Adipocyte (in vitro differentiated cells): ENCODE results near the gene TCF4.

Experiments used
- DNase-seq: peaks from one replicate; pipeline ENCODE4 v3.0.0-alpha.2; 2015; ENCODE audit warnings: low read depth
- H3K27me3 ChIP-seq: replicated peaks from 2 replicates; pipeline ENCODE4 v1.7.0; 2013; ENCODE audit warnings: mild to moderate bottlenecking, low read length, moderate library complexity; ENCODE audit not compliant: control insufficient read depth, insufficient read depth
- H3K36me3 ChIP-seq: 2 replicates; pipeline ENCODE4 v1.7.0; 2013; ENCODE audit warnings: low read length, mild to moderate bottlenecking, moderate library complexity; ENCODE audit not compliant: control insufficient read depth, insufficient read depth, severe bottlenecking
- H3K4me1 ChIP-seq: 2 replicates; pipeline ENCODE4 v1.7.0; 2013; ENCODE audit warnings: mild to moderate bottlenecking, low read length, moderate library complexity; ENCODE audit not compliant: control insufficient read depth, insufficient read depth
- H3K4me3 ChIP-seq: 2 replicates; pipeline ENCODE4 v1.7.0; 2013; ENCODE audit warnings: mild to moderate bottlenecking, low read length, moderate library complexity
- H3K9ac ChIP-seq: 2 replicates; pipeline ENCODE4 v1.7.0; 2013; ENCODE audit warnings: mild to moderate bottlenecking, low read length, moderate library complexity
- H3K9me3 ChIP-seq: 2 replicates; pipeline ENCODE4 v1.7.0; 2013; ENCODE audit warnings: mild to moderate bottlenecking, low read length, moderate library complexity; ENCODE audit not compliant: control insufficient read depth

TCF4 gene

GRCh38 chr18:55500316-55501086 is 87.5 kb downstream of the TCF4 start:
- Histone ChIP-seq H3K9ac (peak overlapping the region; percentile 63), H3K4me1 (peaks cover 15% of the 10 kb centered on the region), H3K9me3 (no peaks in the 10 kb centered on the region), H3K4me3 (peak overlapping the region; percentile 72), H3K27me3 (no peaks in the 10 kb centered on the region), H3K36me3 (no peaks in the 10 kb centered on the region)
- peak; percentile 74 for DNase-seq

- no peak overlapping the region for H3K9ac ChIP-seq
- no peak overlapping the region for H3K4me3 ChIP-seq
- no peaks in the 10 kb centered on the region for H3K27me3 ChIP-seq
- H3K36me3 ChIP-seq, result no peaks in the 10 kb centered on the region
- peaks cover 18% of the 10 kb centered on the region for H3K4me1 ChIP-seq
- no peaks in the 10 kb centered on the region for H3K9me3 ChIP-seq
- DNase-seq, result no peak
Observed at GRCh38 chr18:55499526-55499925, 88.5 kb downstream of the TCF4 start.

DNA sequence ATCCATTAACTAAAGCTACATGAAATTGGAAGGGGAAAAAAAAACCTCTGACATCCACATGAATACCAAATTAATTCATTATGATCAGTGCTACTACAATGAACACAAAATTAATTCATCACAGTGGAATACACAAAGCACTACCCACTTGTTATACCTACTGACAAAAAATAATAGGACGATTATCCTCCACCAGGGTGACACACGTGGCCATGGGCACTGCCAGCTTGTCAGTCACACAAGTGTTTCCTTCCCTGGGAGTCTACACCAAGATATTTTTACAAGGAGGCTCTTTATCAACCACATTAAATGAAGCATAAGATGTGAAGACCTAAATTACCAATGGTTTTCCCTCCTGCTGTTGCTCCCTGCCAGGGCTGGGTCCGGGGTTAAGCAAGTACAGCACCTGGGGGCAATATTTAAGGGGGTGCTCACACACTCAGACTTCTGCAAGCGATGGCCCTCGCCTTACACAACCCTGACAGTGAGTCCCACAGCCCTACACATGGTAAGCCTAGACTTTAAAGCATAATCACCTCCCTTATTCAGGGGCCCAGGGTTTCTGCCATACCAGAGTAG is 90.1 kb downstream of the TCF4 start:
- H3K9me3 ChIP-seq, result no peaks in the 10 kb centered on the region
- no peak overlapping the region for H3K4me3 ChIP-seq
- H3K27me3 ChIP-seq, result no peaks in the 10 kb centered on the region
- no peak for DNase-seq
- peaks cover 20% of the 10 kb centered on the region for H3K4me1 ChIP-seq
- H3K36me3 ChIP-seq, result no peaks in the 10 kb centered on the region
- H3K9ac ChIP-seq, result no peak overlapping the region

GRCh38 chr18:55494899-55495298 is 93.1 kb downstream of the TCF4 start:
- H3K9ac ChIP-seq, result no peak overlapping the region
- no peaks in the 10 kb centered on the region for H3K36me3 ChIP-seq
- H3K4me3 ChIP-seq, result no peak overlapping the region
- H3K4me1 ChIP-seq, result peaks cover 6% of the 10 kb centered on the region
- DNase-seq, result no peak
- no peaks in the 10 kb centered on the region for H3K9me3 ChIP-seq
- H3K27me3 ChIP-seq, result no peaks in the 10 kb centered on the region

- no peak overlapping the region for H3K9ac ChIP-seq
- H3K27me3 ChIP-seq, result no peaks in the 10 kb centered on the region
- no peaks in the 10 kb centered on the region for H3K36me3 ChIP-seq
- H3K4me1 ChIP-seq, result peaks cover 5% of the 10 kb centered on the region
- no peak for DNase-seq
- H3K9me3 ChIP-seq, result no peaks in the 10 kb centered on the region
- no peak overlapping the region for H3K4me3 ChIP-seq
Observed at GRCh38 chr18:55494441-55494840, 93.6 kb downstream of the TCF4 start.

DNA sequence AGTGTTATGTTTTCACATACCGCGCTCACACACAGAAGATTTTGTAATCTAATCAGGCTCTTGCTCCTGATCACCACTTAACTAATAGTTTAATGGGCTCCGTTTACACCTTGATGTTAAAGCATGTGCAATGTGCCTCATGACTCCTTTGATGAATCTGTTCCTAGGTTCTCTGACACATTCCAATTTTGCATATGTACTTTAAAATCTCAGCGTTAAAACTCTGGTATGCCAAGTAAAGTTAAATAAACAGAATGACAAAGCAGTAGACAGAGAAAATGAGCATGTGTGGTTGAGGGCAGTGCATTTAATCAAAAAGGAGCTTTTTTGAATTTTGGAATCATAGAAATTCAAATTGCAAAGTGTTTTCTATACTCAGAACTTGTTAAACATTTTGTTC is 96.4 kb downstream of the TCF4 start:
- H3K9ac ChIP-seq, result no peak overlapping the region
- no peak overlapping the region for H3K4me3 ChIP-seq
- DNase-seq, result no peak
- H3K27me3 ChIP-seq, result no peaks in the 10 kb centered on the region
- no peaks in the 10 kb centered on the region for H3K36me3 ChIP-seq
- no peaks in the 10 kb centered on the region for H3K9me3 ChIP-seq
- H3K4me1 ChIP-seq, result peaks cover 5% of the 10 kb centered on the region

DNA sequence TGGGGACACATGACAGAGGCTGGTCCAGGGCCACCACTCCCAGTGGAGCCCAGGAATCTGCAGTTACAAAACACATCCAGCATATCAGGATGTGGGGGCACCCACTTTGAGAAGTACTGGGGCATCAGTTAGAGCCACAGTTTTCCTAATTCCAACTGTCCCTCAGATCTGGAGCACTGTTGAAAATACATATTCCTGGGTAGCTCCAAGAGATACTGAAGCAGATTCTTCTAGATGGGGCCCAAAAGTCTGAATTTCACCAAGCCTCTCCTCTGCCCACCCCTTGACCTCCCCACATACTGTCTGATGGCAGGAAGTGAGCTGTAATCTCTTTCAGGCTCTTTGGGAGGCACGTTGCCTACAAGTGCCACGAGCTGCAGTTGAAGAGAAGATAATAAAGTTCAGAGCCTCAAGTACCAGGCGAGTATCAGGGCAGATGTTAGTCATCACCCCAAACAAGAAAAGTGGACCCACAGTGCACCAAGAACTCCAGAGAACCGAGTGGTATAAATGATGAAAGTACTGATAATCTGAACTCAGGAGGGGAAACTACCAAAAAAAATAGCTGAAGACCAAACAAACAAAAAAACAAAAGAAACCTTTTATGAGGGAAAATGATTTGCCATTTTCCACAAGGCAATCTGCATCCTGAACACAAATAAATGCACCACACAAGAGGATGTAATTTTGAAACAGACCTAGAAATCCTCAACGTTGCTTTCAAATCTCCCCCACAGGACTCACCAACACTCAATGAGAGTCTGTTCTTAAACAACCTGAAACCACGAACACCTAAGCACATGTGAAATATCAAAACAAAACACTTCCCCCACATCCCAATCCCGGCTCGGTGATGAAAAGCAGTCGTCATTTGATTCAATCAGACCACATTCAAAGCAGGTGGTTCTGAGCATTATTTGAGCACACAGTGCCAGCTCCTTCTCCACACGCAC is 98.7 kb downstream of the TCF4 start:
- Histone ChIP-seq H3K4me1 (peaks cover 6% of the 10 kb centered on the region), H3K4me3 (no peak overlapping the region), H3K36me3 (no peaks in the 10 kb centered on the region), H3K9ac (no peak overlapping the region), H3K27me3 (no peaks in the 10 kb centered on the region), H3K9me3 (no peaks in the 10 kb centered on the region)
- DNase-seq, result no peak

DNA sequence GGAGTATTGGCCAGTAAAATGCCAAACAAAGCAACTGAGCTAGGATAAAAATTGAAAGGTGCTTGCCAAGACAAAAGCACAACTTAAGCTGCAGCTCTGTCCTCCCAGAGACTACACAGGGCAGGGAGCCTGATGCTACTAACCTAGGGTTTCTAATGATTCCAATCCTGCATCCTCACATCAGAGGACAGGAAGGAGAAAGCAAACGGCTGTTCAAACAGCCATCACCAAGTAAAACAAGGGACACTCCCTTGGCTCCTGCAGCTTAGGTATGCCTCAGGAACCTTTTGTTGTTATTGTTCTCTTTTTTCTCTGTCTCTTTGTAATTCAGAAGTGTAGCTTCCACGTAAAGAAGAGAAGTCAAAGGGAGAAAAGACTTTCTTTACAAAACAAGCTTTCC is 99.5 kb downstream of the TCF4 start:
- H3K4me1 ChIP-seq, result peaks cover 6% of the 10 kb centered on the region
- no peaks in the 10 kb centered on the region for H3K36me3 ChIP-seq
- no peaks in the 10 kb centered on the region for H3K9me3 ChIP-seq
- H3K9ac ChIP-seq, result no peak overlapping the region
- H3K4me3 ChIP-seq, result no peak overlapping the region
- no peaks in the 10 kb centered on the region for H3K27me3 ChIP-seq
- DNase-seq, result no peak

DNA sequence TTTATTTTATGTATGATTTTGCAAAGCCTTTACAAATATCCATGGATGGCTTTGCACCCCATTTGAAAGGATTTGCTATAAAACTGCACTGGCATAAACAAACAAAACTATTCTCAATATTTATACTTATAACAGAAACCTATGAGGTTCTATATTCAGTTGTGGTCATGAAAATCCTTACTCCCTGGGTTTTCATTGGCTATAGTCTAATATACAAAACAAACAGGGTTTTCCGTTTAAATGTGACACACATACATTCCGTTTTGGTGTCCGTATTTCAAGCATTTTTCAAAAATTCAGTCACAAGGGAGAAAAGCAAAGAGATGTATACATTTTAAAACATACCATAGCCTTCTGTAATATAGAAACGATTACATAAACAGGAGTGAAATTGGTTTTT is 100.0 kb downstream of the TCF4 start:
- Histone ChIP-seq H3K27me3 (no peaks in the 10 kb centered on the region), H3K36me3 (no peaks in the 10 kb centered on the region), H3K4me1 (peaks cover 6% of the 10 kb centered on the region), H3K9me3 (no peaks in the 10 kb centered on the region), H3K9ac (no peak overlapping the region), H3K4me3 (no peak overlapping the region)
- no peak for DNase-seq

DNA sequence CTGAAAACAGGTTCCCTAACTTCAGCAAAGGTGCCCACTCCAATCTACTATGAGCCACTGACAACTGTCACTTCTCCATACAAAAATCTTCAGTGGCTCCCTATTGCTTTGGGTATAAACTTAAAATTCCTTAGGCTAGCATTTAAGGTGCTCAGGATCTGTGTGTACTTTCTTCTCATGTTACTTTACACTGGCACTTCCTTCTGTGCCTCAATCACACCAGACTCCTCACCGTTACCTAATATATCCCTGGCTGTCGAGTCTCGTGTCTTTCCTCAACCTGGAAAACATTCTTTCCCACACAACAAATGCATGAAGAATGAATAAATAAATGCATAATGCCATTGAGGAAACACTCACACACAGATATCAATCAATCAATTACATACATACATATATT is 101.1 kb downstream of the TCF4 start:
- Histone ChIP-seq H3K4me1 (peaks cover 6% of the 10 kb centered on the region), H3K9ac (no peak overlapping the region), H3K36me3 (no peaks in the 10 kb centered on the region), H3K4me3 (no peak overlapping the region), H3K27me3 (no peaks in the 10 kb centered on the region), H3K9me3 (no peaks in the 10 kb centered on the region)
- DNase-seq, result no peak

GRCh38 chr18:55485666-55486065 is 102.3 kb downstream of the TCF4 start:
- Histone ChIP-seq H3K9ac (no peak overlapping the region), H3K4me1 (peaks cover 6% of the 10 kb centered on the region), H3K36me3 (no peaks in the 10 kb centered on the region), H3K9me3 (no peaks in the 10 kb centered on the region), H3K4me3 (no peak overlapping the region), H3K27me3 (no peaks in the 10 kb centered on the region)
- peak; percentile 45 for DNase-seq
